Endothelial cell of umbilical vein (primary cell): ENCODE measurements around the gene TPM1. TPM values are rescaled to one million over a fixed set of nuclear protein-coding genes. Genes with fewer than 3 reads are reported as not detected.

ENCODE experiments used
- BruUV-seq: library from RNA; stranded (reverse); fragments of 400-500 nt; replicated peaks from 2 replicates; lab custom pipeline; 2021; lab: Mats Ljungman, UMichigan
- CTCF ChIA-PET: fragments of 300-600, 350-600 bp; sonication (Branson Sonifier 250); formaldehyde crosslinking; loops from one replicate; lab custom pipeline; 2021; ENCODE audit warnings: antibody characterized with exemption, inconsistent platforms; lab: Charles Lee
- POLR2A ChIA-PET: fragments of 300-600, 350-600 bp; sonication (Branson Sonifier 250); formaldehyde crosslinking; loops from one replicate; lab custom pipeline; 2021; ENCODE audit warnings: antibody characterized with exemption, inconsistent platforms; lab: Charles Lee
- DNase-seq: peaks from one replicate; pipeline ENCODE4 v3.0.0-alpha.2; 2011; ENCODE audit warnings: low read depth, low spot score
- FAIRE-seq: peaks from 2 replicates; lab custom pipeline; 2011; peaks lifted over from hg19 to GRCh38; lab: Jason Lieb, UNC
- H2AFZ ChIP-seq: 2 replicates; pipeline ENCODE4 v1.6.0; 2012; ENCODE audit warnings: low read depth, low read length, control low read depth, inconsistent platforms
- H3K27ac ChIP-seq: 2 replicates; pipeline ENCODE4 v1.5.1; 2011; ENCODE audit warnings: low read depth, mild to moderate bottlenecking, control low read depth, low read length, moderate library complexity; ENCODE audit not compliant: insufficient read depth
- H3K27me3 ChIP-seq, 2 experiments: 2 replicates each; pipeline versions ENCODE4 v1.6.0 to v1.6.1; 2011; ENCODE audit warnings: low read length in 2 of 2, mixed read lengths in 1 of 2; ENCODE audit not compliant: control insufficient read depth in 2 of 2, insufficient read depth in 2 of 2
- H3K36me3 ChIP-seq, 2 experiments: 2 replicates in 1 of 2; 3 replicates in 1 of 2; pipeline ENCODE4 v1.5.1; 2011; ENCODE audit warnings: low read length in 2 of 2, mild to moderate bottlenecking in 1 of 2, moderate library complexity in 1 of 2; ENCODE audit not compliant: control insufficient read depth in 2 of 2, insufficient read depth in 2 of 2; ENCODE audit errors: extremely low read depth in 1 of 2
- H3K4me1 ChIP-seq: 3 replicates; pipeline ENCODE4 v1.5.1; 2011; ENCODE audit warnings: mild to moderate bottlenecking, low read length; ENCODE audit not compliant: control insufficient read depth, insufficient read depth; ENCODE audit errors: extremely low read depth
- H3K4me2 ChIP-seq: 2 replicates; pipeline ENCODE4 v1.6.1; 2011; ENCODE audit warnings: low read length, control low read depth, mixed read lengths; ENCODE audit not compliant: insufficient read depth
- H3K4me3 ChIP-seq, 3 experiments: fragments of 200-600 bp in 1 of 3; sonication (generic), shearing (Covaris generic) in 1 of 3; replicated peaks in 1 of 3; 2 replicates each; pipeline ENCODE4 v1.5.1; 2011 to 2016; ENCODE audit warnings: control low read depth in 3 of 3, low read length in 3 of 3, mild to moderate bottlenecking in 2 of 3, inconsistent platforms in 1 of 3, low read depth in 1 of 3, moderate library complexity in 1 of 3; ENCODE audit not compliant: insufficient read depth in 1 of 3
- H3K79me2 ChIP-seq: 2 replicates; pipeline ENCODE4 v1.6.0; 2012; ENCODE audit warnings: low read length, inconsistent platforms; ENCODE audit not compliant: control insufficient read depth, insufficient read depth
- H3K9ac ChIP-seq: replicated peaks from 2 replicates; pipeline ENCODE3; 2011; ENCODE audit warnings: low read length, control low read depth; ENCODE audit not compliant: insufficient read depth; ENCODE audit errors: extremely low read depth
- H3K9me1 ChIP-seq: replicated peaks from 3 replicates; pipeline ENCODE4 v1.6.0; 2011; ENCODE audit warnings: mild to moderate bottlenecking, low read length; ENCODE audit not compliant: control insufficient read depth, insufficient read depth; ENCODE audit errors: extremely low read depth
- H3K9me3 ChIP-seq: replicated peaks from 2 replicates; pipeline ENCODE4 v1.5.1; 2012; ENCODE audit warnings: low read length, inconsistent platforms; ENCODE audit not compliant: control insufficient read depth, insufficient read depth
- H4K20me1 ChIP-seq: replicated peaks from 2 replicates; pipeline ENCODE3; 2011; ENCODE audit warnings: mild to moderate bottlenecking, low read length; ENCODE audit not compliant: control insufficient read depth, insufficient read depth; ENCODE audit errors: extremely low read depth
- CTCF ChIP-seq, 2 donors: IDR thresholded peaks; 1 replicate in 1 of 2; 2 replicates in 1 of 2; pipeline ENCODE4 v1.5.1; 2011; ENCODE audit warnings: low read length in 2 of 2, mild to moderate bottlenecking in 2 of 2, moderate library complexity in 2 of 2, control low read depth in 1 of 2, inconsistent platforms in 1 of 2, low read depth in 1 of 2; ENCODE audit not compliant: insufficient read depth in 1 of 2; ENCODE audit errors: extremely low read depth in 1 of 2
- EZH2 ChIP-seq: IDR thresholded peaks from 2 replicates; pipeline ENCODE4 v1.6.1; 2012; ENCODE audit warnings: borderline replicate concordance, low read depth, mild to moderate bottlenecking, moderate library complexity, low read length, inconsistent platforms; ENCODE audit not compliant: severe bottlenecking
- FOS ChIP-seq: IDR thresholded peaks from 2 replicates; pipeline ENCODE4 v1.6.1; 2011; ENCODE audit warnings: mild to moderate bottlenecking, low read length, moderate library complexity, borderline replicate concordance; ENCODE audit not compliant: insufficient read depth
- GATA2 ChIP-seq: IDR thresholded peaks from 2 replicates; pipeline ENCODE4 v1.7.0; 2011; ENCODE audit warnings: low read depth, mild to moderate bottlenecking, moderate library complexity, mixed read lengths, low read length; ENCODE audit not compliant: insufficient read length, insufficient read depth
- JUN ChIP-seq: IDR thresholded peaks from 2 replicates; pipeline ENCODE4 v1.6.1; 2011; ENCODE audit warnings: borderline replicate concordance, low read depth; ENCODE audit not compliant: insufficient read length, insufficient read depth
- MYC ChIP-seq: IDR thresholded peaks from one replicate; pipeline ENCODE4 v1.6.1; 2011; ENCODE audit warnings: mild to moderate bottlenecking, low read depth, low read length
- POLR2A ChIP-seq: IDR thresholded peaks from 2 replicates; pipeline ENCODE4 v1.6.1; 2012; ENCODE audit warnings: low read depth, mild to moderate bottlenecking, control low read depth, low read length
- POLR2AphosphoS5 ChIP-seq: IDR thresholded peaks from 2 replicates; pipeline ENCODE4 v1.6.1; 2012; ENCODE audit warnings: low read depth, mild to moderate bottlenecking, control low read depth, low read length, moderate library complexity; ENCODE audit not compliant: insufficient read depth
- dilution Hi-C: fragments of 300-500 bp; cut with MboI; formaldehyde crosslinking; loops from one replicate; pipeline ENCODE4 v1.15.0; 2019; ENCODE audit warnings: low sequenced_read_pairs; ENCODE audit not compliant: extremely low pct_ligation_motif_present
- intact Hi-C: fragments of 100-400 bp; cut with micrococcal nuclease; formaldehyde crosslinking; loops from one replicate; pipeline ENCODE4 v1.10.0; 2022
- polyA plus RNA-seq, 4 experiments: library from polyadenylated mRNA; depleted of rRNA in 3 of 4; stranded (reverse) in 3 of 4; unstranded in 1 of 4; fragments of >200 nt; gene quantifications; 2 replicates each; pipeline versions ENCODE4 v1.2.1 to v1.2.3, GENCODE V29; 2011 to 2012; ENCODE audit warnings: missing spikeins in 1 of 4
- total RNA-seq: library from RNA; stranded (reverse); gene quantifications from 2 replicates; pipeline ENCODE4 v1.2.3, GENCODE V29; 2021
- TF ChIP-seq, protein P1 (sequence below): IDR thresholded peaks from 2 replicates; pipeline ENCODE4 v1.6.1; 2011; ENCODE audit not compliant: insufficient read depth, insufficient read length

TPM1 gene
- total and polyA plus RNA-seq, 2 donors (not counting 3 experiments of a cell fraction or from before 2014, with no cell fraction given): 518 to 558 TPM

DNA sequence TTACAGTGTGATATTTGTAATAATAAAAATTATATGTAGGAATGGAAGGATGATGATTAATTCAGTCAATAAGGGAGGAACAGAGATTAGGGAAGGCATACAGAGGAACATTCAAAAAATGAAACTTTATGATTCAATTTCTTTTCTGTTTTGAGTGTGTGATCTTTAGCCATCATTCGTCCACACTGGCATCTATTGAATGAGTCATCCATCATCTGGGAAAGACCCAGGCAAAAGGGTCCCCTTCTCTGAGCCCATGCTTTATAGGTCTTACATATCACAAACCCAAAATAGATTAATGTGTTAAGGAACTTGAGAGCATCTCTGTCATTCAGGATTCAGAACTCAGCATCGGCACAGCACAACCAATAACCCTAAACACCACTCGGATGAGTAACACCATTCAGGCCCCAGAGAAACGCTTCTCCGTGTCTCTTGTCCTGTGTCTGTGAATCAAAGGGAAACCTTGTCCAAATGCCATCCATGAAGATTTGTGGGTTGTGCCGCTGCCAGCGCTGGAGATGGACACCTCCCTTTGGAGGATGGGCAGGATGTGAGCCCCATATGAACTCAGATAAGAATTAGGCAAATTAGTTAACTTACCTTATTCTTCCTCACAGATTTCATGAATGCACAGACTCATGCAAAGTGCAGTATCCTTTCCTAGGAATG is 21.7 kb upstream of the TPM1 start:
- Histone ChIP-seq H3K4me3 (no peak overlapping the region), H3K27me3 (no peaks in the 10 kb centered on the region), H3K27ac (no peak overlapping the region), H4K20me1 (no peaks in the 10 kb centered on the region), H2AFZ (no peak overlapping the region), H3K9me1 (no peaks in the 10 kb centered on the region), H3K9ac (no peak overlapping the region), H3K36me3 (no peaks in the 10 kb centered on the region), H3K79me2 (no peaks in the 10 kb centered on the region), H3K4me1 (peaks cover 7% of the 10 kb centered on the region), H3K9me3 (no peaks in the 10 kb centered on the region), H3K4me2 (no peak overlapping the region)
- TF ChIP-seq MYC (no peak), GATA2 (no peak)
- ChIA-PET POLR2A (no interaction called here), CTCF (interaction anchor here (0.9 kb wide), 1 partner anchor 10 kb away, joined by 3 read pairs; no protein-coding TSS in a partner anchor)
- BruUV-seq: no TSS peak
- intact Hi-C loops (no loop called here), dilution Hi-C loops (no loop called here)
- no peak for FAIRE-seq
- DNase-seq: no peak

DNA sequence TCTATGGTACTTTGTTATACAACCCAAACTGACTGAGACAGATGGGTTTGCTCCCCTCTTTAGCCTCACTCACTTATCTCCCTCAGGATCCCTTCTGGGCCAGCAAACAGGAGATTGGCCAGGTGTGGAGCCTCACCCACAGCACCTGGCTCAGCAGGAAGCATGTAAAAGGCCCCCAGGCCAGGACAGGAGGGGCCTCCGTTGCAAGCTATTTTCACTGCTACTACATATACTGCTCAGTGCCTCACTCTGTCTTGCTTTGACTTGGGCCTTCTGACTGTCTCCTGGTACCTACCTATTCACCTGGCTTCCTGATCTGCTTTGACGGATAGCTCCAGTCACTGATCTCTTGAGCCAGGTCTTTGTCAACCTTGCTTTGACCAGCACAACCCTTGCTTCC is 20.4 kb upstream of the TPM1 start:
- Histone ChIP-seq H3K4me1 (peaks cover 5% of the 10 kb centered on the region), H2AFZ (no peak overlapping the region), H3K36me3 (no peaks in the 10 kb centered on the region), H3K4me2 (no peak overlapping the region), H4K20me1 (no peaks in the 10 kb centered on the region), H3K9me3 (no peaks in the 10 kb centered on the region), H3K9me1 (no peaks in the 10 kb centered on the region), H3K9ac (no peak overlapping the region), H3K27me3 (no peaks in the 10 kb centered on the region), H3K27ac (no peak overlapping the region), H3K79me2 (no peaks in the 10 kb centered on the region), H3K4me3 (no peak overlapping the region)
- POLR2A ChIA-PET: no interaction called here
- FAIRE-seq: no peak
- CTCF ChIA-PET: interaction anchor here (1.3 kb wide), 1 partner anchor 10 kb away, joined by 5 read pairs; no protein-coding TSS in a partner anchor
- dilution Hi-C loops: no loop called here
- TF ChIP-seq POLR2A (no peak), GATA2 (no peak), EZH2 (no peak), JUN (no peak), MYC (no peak), POLR2AphosphoS5 (no peak), FOS (no peak), CTCF (IDR thresholded peaks at IDR 0.05; ENCODE audit: extremely low read depth in 1 of 2, insufficient read depth in 1 of 2, low read depth in 1 of 2, low read length in 2 of 2) (no peak)
- TF ChIP-seq, protein P1, sequence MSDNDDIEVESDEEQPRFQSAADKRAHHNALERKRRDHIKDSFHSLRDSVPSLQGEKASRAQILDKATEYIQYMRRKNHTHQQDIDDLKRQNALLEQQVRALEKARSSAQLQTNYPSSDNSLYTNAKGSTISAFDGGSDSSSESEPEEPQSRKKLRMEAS: no peak
- DNase-seq: no peak
- intact Hi-C loops: no loop called here
- BruUV-seq: no TSS peak
